Measurements from ENCODE around the gene MARK2.

The MARK2 gene

GRCh38 chr11:63911876-63912275 is 73.0 kb downstream of the MARK2 start:
- no peak for DNase-seq

GRCh38 chr11:63912678-63913077 is 73.8 kb downstream of the MARK2 start:
- no peak for DNase-seq

GRCh38 chr11:63913866-63914830 is 75.2 kb downstream of the MARK2 start:
- DNase-seq, result no peak

GRCh38 chr11:63914896-63915691 is 76.2 kb downstream of the MARK2 start:
- no peak for DNase-seq

GRCh38 chr11:63915961-63916836 is 77.3 kb downstream of the MARK2 start:
- DNase-seq, result peak; percentile 67 to 68

- peak; percentile 71 to 79 for DNase-seq
Measured at GRCh38 chr11:63916837-63917691, 78.2 kb downstream of the MARK2 start, which contains the start of gene RCOR2. Gene RCOR2, minus strand, starts transcription at chr11:63917164. Its CDS starts 708 bp downstream, at chr11:63916456.

GRCh38 chr11:63917692-63918506 is 79.0 kb downstream of the MARK2 start:
- peak; percentile 40 to 57 for DNase-seq

GRCh38 chr11:63918507-63919191 is 79.7 kb downstream of the MARK2 start:
- DNase-seq, result no peak

GRCh38 chr11:63919267-63920125 is 80.6 kb downstream of the MARK2 start:
- DNase-seq, result no peak

GRCh38 chr11:63920126-63920938 is 81.4 kb downstream of the MARK2 start:
- no peak for DNase-seq

- peak; percentile 54 to 61 for DNase-seq
Measured at GRCh38 chr11:63920939-63921417, 82.1 kb downstream of the MARK2 start.

- no peak for DNase-seq
Measured at GRCh38 chr11:63922673-63923192, 83.8 kb downstream of the MARK2 start.

- no peak for DNase-seq
Measured at GRCh38 chr11:63923319-63923718, 84.4 kb downstream of the MARK2 start.

- DNase-seq, result no peak
Measured at GRCh38 chr11:63929616-63930015, 90.7 kb downstream of the MARK2 start.

- no peak for DNase-seq
Measured at GRCh38 chr11:63931045-63931444, 92.1 kb downstream of the MARK2 start.

GRCh38 chr11:63931876-63932275 is 93.0 kb downstream of the MARK2 start:
- no peak for DNase-seq

- DNase-seq, result no peak
Measured at GRCh38 chr11:63933459-63933858, 94.5 kb downstream of the MARK2 start.

Measured in activated T-cell treated with anti-CD3 and anti-CD28 coated beads, Interleukin-2, amount 50 U/mL, for 48 hours (primary cell).